CD4-positive, alpha-beta T cell treated with Interleukin-1 beta for 1 hour (primary cell): ENCODE results near the gene GALNT6.

Experiments
- DNase-seq, 2 donors: peaks; one replicate each; pipeline ENCODE4 v3.0.0-alpha.2; 2020 to 2022

GALNT6 gene

DNA sequence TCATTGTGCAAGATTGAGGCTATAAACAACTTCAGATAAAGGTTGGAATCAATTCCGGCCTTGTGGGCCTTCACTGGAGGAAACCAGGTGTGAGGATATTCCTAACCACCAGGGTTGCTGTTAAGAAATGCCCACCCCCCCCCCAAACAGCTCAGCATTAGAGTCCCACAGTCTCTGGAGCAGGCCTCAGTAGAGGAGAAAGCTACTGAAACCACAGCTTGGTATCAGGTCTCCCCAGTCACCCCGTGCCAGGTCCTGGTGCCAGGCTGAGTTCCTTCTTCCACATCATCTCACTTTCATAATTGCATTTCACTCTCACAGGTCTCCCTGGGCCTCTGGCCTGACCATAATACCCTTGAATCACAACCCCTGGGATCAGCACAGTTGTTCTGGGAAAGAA lies 12.5 kb downstream of the GALNT6 start:
- no peak for DNase-seq

DNA sequence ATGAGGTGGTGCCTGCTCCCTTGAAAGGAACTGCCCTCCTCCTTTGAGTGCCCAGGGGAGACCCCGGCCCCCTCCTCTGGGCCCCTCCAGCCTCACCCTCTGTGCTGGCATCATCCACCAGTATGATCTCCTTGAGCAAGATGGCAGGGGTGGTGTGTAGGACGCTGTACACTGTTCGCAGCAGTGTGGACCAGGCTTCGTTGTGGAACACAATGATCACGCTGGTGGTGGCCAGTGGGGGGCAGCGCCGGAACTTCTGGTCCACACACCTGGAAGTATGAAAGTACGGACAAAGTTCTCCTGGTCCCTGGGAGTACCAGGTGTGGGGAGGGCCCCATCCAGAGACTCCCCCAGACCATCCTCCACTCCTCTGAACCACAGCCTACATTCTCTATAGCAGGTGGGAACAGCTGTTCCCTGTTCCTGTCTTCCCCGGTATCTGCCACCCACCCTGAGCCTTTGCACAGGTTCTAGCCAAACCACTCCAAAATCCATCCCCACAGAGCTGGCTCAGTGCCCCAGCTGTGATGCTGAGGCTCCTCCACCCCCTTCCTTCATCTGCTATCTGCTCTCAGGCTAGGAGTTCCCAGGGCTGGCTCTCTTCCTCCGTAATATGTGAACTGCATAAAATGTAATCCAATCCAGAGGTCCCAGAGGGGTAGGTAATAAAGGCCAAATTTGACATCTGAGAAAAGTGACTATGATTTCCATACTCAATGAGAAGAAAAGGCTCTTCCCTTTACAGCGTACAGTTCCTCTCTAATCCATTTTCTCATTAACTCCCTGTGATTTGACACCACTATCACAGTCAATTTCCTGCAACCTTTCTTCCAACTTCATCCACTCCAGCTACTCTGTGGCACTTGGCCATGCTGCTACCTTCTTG lies 13.9 kb downstream of the GALNT6 start:
- DNase-seq: no peak

DNA sequence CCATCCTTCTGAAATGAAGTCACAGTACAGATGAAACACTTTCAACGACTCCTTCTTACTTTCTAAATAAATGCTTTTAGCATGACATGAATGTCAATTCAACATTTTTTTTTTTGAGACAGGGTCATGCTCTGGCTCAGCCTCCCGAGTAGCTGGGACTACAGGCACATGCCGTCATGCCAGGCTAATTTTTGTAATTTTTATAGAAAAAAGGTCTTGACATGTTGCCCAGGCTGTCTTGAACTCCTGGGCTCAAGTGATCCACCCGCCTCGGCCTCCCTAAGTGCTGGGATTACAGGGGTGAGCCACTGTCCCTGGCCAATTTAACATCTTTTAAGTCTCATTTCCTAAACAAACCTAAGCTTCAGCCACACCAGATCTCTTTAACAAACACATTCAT lies 16.4 kb downstream of the GALNT6 start:
- DNase-seq: no peak

DNA sequence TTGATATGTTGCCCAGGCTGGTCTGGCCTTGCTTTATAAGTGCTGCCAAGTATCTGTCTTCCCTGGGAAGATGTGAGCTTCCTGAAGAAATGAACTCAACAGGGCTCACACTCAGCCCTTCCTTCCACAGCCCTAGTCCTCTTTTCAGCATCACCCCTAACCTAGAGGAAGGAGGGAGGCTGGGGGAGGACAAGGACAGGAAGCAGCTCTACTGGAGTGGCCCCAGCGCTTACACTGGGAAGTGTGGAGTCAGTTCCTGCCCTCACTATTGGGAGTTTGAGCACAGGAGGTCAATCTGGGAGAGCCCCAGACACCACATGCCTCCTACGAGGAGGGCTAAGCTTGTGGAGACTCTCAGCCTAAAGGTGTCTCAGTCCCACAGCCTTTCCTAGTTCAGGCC lies 16.8 kb downstream of the GALNT6 start:
- no peak for DNase-seq

DNA sequence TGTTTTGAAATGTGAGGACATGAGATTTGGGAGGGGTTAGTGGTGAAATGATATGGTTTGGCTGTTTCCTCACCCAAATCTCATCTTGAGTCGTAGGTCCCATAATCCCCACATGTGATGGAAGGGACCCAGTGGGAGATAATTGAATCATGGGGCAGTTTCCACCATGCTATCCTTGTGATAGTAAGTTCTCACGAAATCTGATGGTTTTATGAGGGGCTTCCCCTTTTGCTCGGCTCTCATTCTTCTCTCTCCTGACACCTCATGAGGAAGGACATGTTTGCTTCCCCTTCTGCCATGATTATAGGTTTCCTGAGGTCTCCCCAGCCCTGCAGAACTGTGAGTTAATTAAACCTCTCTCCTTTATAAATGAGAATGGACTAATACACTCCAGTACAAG lies 18.0 kb downstream of the GALNT6 start:
- no peak for DNase-seq

DNA sequence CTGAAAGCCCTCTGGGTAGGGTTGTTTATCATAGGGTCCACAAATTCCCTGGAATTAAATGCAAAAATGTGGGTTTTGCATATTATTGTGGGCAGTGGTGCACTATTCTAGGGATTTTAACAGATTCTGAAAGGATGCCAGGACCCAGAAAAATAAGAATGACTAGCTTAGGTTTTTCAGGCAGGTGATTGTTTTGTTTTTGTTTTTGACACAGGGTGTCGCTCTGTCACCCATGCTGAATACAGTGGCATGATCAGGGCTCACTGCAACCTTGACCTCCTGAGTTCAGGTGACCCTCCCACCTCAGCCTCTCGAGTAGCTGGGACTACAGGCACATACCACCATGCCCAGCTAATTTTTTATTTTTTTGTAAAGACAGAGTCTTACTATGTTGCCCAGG lies 19.2 kb downstream of the GALNT6 start:
- DNase-seq: no peak

DNA sequence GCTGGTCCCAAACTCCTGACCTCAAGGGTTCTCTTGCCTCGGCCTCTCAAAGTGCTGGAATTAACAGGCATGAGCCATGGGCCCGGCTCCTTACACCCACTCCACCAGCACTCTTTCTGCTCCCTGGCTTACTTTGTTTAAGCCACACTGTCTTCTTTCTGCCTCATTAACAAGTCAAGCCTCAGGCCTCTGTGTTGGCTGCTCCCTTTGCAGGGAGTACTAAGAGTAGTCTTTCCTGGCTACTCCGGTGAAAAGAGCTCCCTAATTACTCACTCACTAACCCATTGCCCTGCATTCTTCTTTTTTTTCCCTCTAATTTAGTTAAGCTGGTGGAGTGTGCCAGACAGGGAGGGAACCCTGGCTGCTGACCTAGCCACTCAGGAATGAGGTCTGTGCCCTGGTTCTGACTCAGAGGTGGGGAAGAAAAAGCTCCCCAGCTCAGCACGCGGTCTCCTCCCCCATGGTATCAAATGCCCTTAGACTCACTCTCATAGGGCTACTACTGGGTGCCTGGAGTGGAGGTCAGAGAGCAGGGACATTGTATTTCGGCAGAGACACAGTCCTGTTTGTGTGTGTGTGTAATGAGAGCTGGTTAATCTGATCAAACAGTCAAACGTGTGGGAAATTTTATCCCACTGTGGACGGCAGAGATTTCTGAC lies 19.8 kb downstream of the GALNT6 start:
- DNase-seq: no peak

DNA sequence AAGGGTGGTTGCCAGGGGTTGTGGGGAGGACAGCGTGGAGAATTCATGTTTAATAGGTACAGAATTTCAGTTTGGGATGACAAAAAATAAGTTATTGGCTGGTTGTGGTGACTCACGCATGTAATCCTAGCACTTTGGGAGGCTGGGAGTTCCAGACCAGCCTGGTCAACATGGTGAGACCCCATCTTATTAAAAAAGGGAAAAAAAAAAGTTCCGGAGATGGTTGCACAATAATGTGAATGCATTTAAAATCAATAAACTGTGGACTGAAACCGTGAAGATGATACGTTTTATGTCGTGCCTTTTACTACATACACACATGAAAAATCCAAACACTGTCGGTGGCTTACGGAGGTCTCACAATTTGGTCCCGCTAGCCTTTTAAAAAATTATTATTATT lies 20.5 kb downstream of the GALNT6 start:
- no peak for DNase-seq

DNA sequence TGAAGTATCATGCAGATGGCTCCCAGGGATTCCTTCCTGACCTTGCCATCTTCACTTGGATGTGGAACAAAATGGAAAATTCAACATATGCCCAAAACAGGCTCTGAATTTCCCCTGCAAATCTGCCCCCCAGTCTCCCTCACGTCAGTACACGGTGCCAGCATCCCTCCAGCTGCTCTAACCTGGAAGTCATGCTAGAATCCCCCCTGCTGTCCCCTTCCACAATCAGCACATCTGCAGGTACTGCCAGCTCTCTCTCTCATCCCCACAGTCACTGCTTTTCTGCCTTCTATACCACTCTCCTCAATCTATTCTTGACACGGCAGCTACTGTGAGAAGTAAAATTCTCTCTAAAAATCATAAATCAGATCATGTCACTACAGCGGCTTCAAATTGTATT lies 21.6 kb downstream of the GALNT6 start:
- no peak for DNase-seq

DNA sequence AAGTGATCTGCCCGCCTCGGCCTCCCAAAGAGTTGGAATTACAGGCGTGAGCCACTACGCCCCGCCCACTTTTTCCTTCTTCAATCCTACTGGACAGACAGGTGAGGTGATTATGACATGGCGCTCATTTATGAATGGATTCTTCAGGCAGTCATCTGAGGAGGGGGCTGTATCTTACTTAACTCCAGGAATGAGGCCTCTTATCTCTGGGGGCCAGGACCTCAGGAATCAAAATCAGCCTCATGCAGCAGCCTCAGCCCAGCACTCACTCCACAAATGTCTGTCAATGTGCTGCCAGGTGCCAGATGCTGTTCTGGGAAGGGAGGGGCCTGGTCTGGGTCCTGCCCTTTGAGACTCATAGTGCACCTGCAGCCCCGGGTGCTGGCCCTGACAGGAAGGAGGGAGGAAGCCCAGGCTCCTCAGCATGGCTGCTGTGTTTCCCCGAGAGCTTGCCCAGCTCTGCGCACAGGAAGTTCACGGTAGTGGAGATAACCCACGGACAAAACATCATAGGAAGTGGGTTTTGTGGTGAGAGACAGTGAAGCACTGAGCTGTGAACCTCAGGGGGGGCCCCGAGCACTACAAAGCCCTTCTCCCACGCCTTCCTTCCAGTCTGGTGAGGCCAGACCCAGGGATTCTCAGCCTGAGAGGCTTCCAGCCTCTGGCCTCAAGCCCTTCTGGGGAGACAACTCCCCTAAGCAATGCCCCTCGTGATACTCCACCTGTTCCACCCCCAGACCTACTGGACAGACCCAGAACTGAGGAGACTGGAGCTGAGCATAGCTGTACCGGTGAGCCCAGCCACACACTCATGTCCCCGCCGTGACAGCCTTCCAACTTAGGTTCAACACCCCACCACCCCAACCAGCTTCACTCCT lies 22.3 kb downstream of the GALNT6 start:
- peak; percentile 92 to 95 for DNase-seq

DNA sequence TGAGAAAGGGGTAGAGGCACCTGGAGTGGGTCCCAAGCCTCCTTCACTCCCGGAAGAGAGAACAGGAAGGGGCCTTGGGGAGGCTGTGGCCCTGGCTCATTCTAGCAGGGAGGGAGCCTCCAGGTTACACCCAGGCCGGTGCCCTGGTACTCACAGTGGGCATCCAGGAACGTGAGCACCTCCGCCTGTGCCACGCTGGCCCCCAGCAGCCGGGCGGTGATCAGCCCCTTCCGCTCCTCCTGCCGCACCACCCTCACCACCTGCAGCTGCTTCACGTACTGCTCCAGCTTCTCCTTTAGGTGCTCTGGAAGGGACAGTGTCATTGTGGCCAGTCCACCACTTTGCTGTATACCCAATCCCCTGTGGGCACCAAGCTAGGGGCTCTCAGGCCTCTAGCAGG lies 25.9 kb downstream of the GALNT6 start:
- DNase-seq: no peak

DNA sequence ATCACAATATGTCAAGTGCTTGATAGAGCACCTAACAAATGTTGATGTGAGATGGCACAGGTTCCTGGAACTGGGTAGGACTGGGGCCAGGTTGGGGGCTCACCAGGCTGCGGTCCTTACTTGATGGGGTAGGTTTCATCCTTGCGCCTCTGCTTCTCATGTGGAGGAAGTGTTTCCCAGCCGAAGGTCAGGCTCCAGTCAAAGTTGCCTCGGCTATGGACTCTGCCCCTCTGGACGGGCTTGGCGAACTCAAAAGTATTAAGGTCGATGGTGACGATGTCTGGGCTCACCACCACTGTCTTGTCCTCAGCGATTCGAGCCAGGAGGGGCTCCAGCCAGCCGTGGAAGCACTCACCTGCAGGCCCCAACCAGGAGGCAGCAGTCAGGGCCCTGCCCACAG lies 27.2 kb downstream of the GALNT6 start:
- no peak for DNase-seq

DNA sequence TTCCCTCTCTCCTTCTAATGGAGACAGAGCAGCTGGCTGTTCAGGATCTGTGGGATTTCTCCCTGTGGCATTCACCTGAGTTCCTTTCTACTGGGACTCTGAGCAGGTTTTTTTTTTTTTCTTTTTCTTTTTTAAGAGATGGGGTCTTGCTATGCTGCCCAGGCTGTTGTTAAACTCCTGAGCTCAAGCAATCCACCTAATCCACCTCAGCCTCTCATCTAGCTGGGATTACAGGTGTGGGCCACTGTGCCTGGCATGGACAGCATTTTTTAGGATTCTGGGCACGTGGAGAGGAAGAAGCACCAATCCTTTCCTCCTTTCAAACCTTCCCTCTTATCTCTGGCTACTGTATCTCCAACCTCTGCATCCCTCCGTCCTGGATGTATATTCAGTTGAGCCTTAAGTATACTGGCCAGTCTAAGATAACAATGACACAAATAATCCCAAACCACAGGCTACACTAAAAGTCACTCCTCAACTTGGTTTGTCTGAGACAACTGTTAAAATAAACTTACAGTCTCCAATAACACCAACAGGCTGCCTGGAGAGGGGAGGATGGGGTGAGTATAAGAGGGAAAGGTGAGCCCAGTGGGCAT lies 28.4 kb downstream of the GALNT6 start:
- no peak for DNase-seq

DNA sequence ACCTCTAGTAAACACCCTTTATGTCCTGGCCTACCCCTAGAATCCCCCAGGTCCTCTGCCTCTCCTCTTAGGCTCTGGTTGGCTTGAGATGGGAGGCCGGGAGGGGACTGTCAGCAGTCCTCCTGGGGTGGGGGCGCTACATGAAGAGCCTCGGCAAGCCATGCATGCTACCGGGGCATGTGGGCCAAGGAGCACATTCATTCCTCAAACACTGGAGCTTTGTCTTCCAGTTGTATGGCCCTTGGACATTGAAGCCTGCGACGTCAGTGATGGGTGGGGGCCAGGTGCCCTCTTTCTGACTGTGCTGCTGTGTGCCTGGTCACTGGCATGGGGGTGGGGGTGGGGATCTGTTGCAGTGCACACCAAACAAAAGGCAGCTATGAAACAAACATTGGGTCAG lies 28.9 kb downstream of the GALNT6 start:
- DNase-seq: no peak

DNA sequence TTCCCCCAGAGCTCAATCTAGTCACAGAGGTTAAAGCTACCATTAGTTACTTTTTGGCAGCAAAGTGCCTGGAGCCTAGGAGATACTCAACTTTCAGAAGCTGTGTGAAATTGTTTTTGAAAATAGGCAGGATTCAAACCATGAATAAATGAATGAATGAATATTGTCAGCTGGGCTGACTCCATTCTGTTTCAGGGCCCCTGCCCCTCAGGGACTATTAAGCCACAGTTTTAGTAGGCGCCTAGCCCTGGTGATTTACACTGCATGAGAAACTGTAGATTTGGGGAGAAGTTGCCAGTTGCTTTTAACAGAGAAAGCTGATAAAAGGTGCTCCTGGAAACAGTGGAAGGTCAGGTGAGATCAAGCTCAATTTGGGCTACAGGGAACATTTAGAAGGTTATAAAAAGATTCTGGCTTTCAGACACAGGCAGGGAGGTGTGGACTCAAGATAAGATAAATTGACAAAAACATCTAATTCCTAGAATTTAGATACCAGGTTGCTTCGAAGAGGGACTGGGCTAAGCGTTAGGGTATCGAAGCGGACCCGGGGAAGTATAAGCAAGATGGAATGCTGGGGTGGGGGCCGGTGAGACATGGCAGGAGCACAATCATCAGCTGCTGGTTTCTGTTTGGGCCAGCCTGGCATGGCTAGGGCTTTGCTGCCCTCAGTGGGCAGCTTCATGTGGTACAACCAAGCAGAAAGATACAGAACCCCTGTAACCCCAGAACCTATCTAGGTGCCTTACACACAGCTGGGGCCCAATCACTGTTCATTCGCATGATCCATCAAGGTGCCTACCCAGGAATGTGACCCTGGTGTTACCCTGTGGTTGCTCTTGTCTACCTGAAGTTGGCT lies 29.8 kb downstream of the GALNT6 start:
- no peak for DNase-seq

DNA sequence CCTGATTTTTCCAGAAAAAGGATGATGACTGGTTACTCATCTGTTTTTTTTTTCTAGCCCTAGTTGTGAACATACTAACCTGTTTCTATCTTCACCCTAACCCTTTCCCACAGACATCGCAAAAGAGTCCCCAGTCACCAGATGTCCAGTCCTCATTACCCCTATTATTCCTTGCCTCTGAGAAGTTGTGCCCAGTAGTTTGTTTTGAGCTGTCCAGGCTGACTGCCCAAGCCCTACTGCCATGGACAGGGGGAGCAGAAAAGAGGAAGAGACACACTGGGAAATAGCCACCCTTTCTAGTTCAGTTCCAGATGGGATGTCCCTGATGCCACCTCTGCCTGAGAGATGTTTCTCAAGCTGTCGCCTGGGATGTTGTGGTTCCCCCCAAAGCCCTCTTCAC lies 30.9 kb downstream of the GALNT6 start:
- DNase-seq: no peak

DNA sequence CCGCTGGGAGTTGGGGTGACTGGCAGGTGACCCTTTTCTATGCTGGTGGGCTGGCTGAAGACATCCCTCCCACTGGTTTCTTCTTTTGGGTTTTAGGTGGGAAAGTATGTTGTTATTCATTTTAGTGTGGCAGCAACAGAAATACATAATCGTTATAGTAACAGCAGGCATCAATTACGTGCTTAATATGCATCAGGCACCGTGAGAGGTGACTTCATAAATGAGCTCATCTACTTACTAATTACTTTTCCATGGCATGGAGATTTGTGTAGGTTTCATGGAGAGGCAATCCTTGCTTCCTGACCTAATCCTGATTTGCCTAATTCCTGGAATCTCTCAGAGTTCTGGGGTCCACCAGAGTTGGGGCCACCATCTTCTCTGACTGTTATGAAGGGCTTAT lies 31.4 kb downstream of the GALNT6 start:
- no peak for DNase-seq

DNA sequence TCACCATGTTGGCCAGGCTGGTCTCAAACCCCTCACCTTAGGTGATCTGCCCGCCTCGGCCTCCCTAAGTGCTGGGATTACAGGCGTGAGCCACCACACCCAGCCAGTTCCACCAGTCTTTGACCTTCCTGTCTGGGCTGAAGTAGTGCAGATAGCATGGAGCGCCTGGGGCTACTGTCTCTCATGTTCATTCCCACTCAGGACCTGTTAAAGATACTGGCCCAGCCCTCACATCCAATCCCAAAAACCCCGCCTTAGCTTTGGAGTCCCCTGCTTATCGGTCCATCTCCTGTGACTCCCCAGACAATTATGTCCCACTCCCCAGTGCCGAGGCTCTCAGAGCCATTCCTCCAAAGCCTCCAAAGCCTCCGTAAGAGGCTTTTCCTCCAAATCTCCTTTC lies 32.7 kb downstream of the GALNT6 start:
- DNase-seq: no peak

DNA sequence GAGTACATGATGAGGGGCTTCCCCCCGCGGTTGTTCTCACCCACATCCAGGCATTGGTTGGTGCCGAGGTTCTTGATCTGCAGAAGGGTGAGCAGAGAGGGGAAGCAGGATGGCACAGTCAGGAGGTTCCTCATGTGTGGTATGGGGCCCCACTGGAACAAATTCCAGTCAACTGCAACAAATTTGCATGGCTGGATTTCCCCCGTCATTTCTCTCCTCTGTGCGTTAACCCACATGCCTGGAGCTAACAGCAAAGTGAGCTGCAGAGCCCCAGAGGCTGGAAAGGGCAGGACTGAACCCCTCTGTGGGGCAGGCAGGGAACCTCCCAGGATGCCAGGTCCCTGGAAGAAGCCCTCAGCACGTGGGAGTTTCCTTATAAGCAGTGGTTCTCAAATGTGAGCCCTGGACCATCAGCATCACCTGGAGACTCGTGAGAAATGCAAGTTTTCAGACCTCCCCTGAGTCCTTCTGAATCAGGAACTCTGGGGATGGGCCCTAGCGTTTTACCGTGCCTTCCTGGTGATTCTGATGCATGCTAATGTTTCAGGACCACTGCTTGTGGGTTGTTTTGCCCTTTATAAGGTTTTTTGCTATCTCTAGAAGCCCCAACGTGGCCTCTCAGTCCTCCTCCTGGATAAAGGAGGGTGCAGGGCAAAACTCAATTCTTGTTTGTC lies 33.7 kb downstream of the GALNT6 start:
- peak in 1 of 2 donors; percentile 37 for DNase-seq

DNA sequence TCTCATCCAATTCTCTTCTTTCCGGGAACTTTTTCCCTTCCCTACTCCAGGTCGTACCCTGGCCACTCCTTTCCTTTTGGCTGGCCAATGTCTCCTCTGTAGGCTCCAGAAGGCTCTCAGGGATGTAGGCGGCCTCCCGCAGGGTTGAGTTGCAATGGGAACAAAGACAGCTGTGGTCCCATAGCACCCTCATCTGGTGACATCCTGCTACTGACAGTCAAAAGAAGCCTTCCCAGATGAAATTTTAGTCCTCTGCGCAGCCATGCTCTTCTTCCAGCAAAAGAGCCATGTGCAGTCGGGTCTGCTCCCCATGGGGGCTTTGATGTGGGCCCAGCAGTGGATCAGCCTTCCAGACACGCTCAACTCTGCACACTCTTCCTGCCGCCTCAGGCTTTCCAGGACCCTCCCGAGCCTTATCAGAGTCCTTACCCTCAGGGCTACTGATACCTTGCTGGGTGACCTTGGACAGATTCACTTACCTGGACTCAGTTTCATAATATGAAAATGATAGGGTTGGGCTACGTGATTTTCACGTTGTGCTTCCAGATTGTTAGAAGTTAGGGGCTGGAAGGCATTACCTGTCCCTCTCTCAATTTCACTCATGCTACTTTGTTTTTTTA lies 39.2 kb downstream of the GALNT6 start:
- DNase-seq: peak; percentile 52 to 60

DNA sequence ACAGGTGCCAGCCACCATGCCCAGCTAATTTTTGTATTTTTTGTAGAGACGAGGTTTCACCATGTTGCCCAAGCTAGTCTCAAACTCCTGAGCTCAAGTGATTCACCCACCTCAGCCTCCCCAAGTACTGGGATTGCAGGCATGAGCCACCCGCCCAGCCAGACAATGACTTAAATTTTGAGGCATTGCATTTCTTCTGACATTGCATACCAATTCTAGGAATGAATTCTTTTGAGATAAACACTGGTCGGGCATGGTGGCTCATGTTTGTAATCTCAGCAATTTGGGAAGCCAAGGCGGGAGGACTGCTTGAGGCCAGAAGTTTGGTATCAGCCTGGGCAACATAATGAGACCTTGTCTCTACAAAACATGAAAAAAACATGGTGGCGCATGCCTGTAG lies 42.2 kb downstream of the GALNT6 start:
- DNase-seq: no peak
